ENCODE results near the gene LDLRAD3.

- TF ChIP-seq CTCF (IDR thresholded peaks at IDR 0.05) = no peak
- TF ChIP-seq POLR2A (IDR thresholded peaks at IDR 0.05) = no peak
- no peak for TF ChIP-seq POLR2AphosphoS5 (IDR thresholded peaks at IDR 0.05)
- no peak for TF ChIP-seq EP300 (IDR thresholded peaks at IDR 0.05; ENCODE audit: low read depth)
Measured at GRCh38 chr11:36214480-36214879, 270.6 kb downstream of the LDLRAD3 start.
